Activated naive CD4-positive, alpha-beta T cell treated with anti-CD3 and anti-CD28 coated beads for 36 hours (primary cell): Measurements from ENCODE around the gene SLC25A11. TPM values are rescaled to one million over a fixed set of nuclear protein-coding genes. Genes with fewer than 3 reads are reported as not detected.

ENCODE experiments used
- CTCF ChIA-PET: fragments of 350-600 bp; sonication (Branson Sonifier 250); formaldehyde crosslinking; loops from one replicate; lab custom pipeline; 2021; ENCODE audit warnings: antibody characterized with exemption; lab: Charles Lee
- DNase-seq: peaks from one replicate; pipeline ENCODE4 v3.0.0-alpha.2; 2020
- H3K27ac Mint-ChIP-seq: one replicate; pipeline ENCODE4 v1.8.0; 2021; ENCODE audit warnings: mild to moderate bottlenecking, mixed read lengths
- H3K27me3 Mint-ChIP-seq: one replicate; pipeline ENCODE4 v1.8.0; 2021; ENCODE audit warnings: low read depth, mixed read lengths
- H3K36me3 Mint-ChIP-seq: one replicate; pipeline ENCODE4 v1.8.0; 2021; ENCODE audit warnings: low read depth, mixed read lengths
- H3K4me1 Mint-ChIP-seq: one replicate; pipeline ENCODE4 v1.8.0; 2021; ENCODE audit warnings: low read depth, mixed read lengths
- H3K4me3 Mint-ChIP-seq: one replicate; pipeline ENCODE4 v1.8.0; 2021; ENCODE audit warnings: mild to moderate bottlenecking, moderate library complexity, mixed read lengths
- H3K9me3 Mint-ChIP-seq: one replicate; pipeline ENCODE4 v1.8.0; 2021; ENCODE audit warnings: mixed read lengths
- intact Hi-C: fragments of 100-400 bp; cut with micrococcal nuclease; formaldehyde crosslinking; loops from one replicate; pipeline ENCODE4 v1.15.1; 2023
- total RNA-seq, 2 experiments: library from RNA; stranded (reverse); gene quantifications; one replicate each; pipeline ENCODE4 v1.2.3, GENCODE V29; 2021

SLC25A11 gene
- total RNA-seq, 2 experiments from 2014 or later, result 63.8 to 65.2 TPM

DNA sequence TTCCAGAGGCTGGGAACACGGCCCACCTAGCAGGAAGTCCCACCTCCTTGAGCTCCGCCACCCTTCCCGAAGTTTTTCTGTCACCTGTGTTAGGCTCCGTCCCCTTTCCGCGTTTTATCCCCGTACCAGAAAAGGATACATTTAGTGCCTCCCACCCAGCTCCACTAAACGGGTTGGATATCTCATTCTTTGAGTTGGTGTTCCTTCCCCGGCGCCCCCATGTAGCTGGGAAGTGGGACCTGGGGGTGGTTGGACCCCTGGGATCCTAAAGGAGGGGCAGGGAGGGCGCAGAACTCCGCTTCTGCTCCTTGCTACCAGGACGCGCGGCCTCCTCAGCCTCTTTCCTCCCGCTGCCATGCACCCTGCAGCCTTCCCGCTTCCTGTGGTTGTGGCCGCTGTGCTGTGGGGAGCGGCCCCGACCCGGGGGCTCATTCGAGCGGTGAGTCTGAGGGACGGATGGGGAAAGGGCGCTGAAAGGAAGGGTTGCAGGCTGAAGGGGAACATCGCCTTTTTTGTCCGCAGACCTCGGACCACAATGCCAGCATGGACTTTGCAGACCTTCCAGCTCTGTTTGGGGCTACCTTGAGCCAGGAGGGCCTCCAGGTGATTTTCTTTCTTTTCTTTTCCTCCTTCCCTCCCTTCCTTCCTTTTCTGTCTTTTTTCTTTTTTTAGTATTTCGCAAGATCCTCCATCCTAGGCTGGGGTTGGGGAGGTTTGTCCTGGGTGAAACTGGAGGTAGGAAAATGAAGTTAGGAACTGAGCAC lies 891 bp upstream of the SLC25A11 start:
- intact Hi-C loops, result loop anchor here (1.0 to 10.0 kb wide), 11 partner anchors 8 to 976 kb away; partner anchors contain the start of genes ARRB2, ATP2A3, C17orf107 and CAMTA2
- peaks cover 69% of the 10 kb centered on the region for H3K36me3 Mint-ChIP-seq
- H3K27ac Mint-ChIP-seq, result peak overlapping the region; percentile 99
- H3K9me3 Mint-ChIP-seq, result no peaks in the 10 kb centered on the region
- no peaks in the 10 kb centered on the region for H3K27me3 Mint-ChIP-seq
- CTCF ChIA-PET, result interaction anchor here (0.7 to 2.8 kb wide), 5 partner anchors 11 to 151 kb away, joined by 3 to 15 read pairs (median 4); partner anchors contain the start of gene SPAG7
- peak; percentile 69 for DNase-seq
- H3K4me1 Mint-ChIP-seq, result peaks cover 64% of the 10 kb centered on the region
- peak overlapping the region; percentile 94 for H3K4me3 Mint-ChIP-seq

DNA sequence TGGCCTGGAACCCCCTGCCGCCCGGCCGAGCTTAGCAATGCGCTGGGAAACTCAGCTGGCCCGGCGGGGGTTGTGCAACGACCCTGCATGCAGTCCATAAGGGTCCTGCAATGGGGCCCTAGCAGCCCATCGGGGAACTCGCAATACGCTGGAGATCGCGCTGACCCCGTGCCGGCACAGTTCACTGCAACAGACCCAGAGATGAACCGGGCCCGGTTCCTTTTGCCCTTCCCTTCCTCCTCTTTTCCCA lies 375 bp downstream of the SLC25A11 start:
- peak overlapping the region; percentile 94 for H3K4me3 Mint-ChIP-seq
- H3K27me3 Mint-ChIP-seq, result no peaks in the 10 kb centered on the region
- H3K4me1 Mint-ChIP-seq, result peaks cover 54% of the 10 kb centered on the region
- H3K9me3 Mint-ChIP-seq, result no peaks in the 10 kb centered on the region
- DNase-seq, result peak; percentile 27
- CTCF ChIA-PET, result interaction anchor here (1.2 to 2.8 kb wide), 5 partner anchors 13 to 149 kb away, joined by 3 to 15 read pairs (median 4); partner anchors contain the start of genes C17orf107 and SPAG7
- peaks cover 57% of the 10 kb centered on the region for H3K36me3 Mint-ChIP-seq
- H3K27ac Mint-ChIP-seq, result peak overlapping the region; percentile 86
- intact Hi-C loops, result no loop called here

DNA sequence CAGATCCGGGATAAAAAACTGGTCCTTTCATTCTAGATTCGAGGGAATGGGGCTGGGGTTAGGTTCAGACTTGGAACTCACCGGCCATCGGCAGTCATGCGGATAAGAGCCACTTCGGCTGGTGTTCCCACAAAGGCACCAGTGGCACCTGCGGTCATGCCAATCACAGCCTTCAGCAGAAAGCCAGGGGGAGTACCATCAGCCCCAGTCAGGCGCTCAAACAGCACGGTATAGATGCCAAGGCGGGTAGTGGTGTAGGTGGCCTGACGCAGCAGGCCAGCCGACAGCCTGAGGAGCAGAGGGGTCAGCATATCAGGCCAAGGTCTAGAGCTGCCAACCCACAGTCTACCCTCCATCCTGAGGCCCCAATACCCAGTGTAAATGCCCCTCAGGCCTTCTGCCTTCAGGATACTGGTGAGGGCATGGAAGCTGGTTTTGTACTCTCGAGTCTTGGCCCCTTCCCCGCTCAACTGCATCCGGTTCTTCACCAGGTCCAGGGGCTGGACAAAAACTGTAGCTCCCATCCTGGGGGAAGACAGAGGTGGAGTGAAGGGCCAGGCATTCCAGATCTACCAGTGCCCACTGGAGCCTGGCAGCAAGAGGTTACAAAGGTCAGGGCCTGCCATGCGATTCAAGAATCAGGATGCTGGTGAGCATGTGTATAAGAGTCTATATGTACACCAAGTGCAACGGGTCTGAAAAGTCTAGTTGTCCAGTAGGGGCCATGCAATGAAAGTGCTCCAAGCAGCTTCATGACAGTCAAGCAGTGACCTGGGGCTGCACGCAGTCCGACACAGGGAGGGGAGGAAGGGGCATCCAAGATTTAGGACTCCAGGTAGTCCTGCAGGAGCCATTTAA lies 929 bp downstream of the SLC25A11 start:
- Mint-ChIP-seq H3K4me3 (peak overlapping the region; percentile 94), H3K27ac (peak overlapping the region; percentile 86), H3K27me3 (peaks cover under 1% of the 10 kb centered on the region), H3K9me3 (no peaks in the 10 kb centered on the region), H3K36me3 (peaks cover 53% of the 10 kb centered on the region), H3K4me1 (peaks cover 54% of the 10 kb centered on the region)
- DNase-seq, result no peak
- CTCF ChIA-PET, result interaction anchor here (1.2 to 2.8 kb wide), 4 partner anchors 13 to 149 kb away, joined by 3 to 15 read pairs (median 4); partner anchors contain the start of gene C17orf107
- intact Hi-C loops, result no loop called here

DNA sequence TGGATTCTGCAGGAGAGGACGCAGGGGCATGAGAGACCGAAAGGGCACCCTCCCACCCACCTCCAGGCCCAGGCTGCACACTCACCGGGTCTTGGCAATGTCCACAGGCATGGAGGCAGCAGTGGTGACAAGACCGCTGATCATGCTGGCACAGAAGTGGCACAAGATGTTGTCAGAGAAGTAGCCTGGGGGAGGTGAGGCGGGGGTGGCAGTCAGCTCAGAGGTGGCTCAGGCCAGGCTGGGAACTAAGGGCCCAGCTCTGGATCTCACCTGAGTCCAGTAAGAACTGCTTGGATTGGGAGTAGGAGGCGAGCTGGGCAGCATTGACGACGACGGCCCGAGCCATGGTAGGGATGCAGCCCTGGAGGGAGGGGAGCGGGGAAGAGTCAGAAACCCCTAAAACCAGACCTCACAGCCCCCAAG lies 1.8 kb downstream of the SLC25A11 start:
- peak overlapping the region; percentile 94 for H3K4me3 Mint-ChIP-seq
- CTCF ChIA-PET, result interaction anchor here (0.5 kb wide), 1 partner anchor 15 kb away, joined by 3 read pairs; no protein-coding TSS in a partner anchor
- intact Hi-C loops, result no loop called here
- DNase-seq, result no peak
- H3K27ac Mint-ChIP-seq, result peak overlapping the region; percentile 86
- no peaks in the 10 kb centered on the region for H3K9me3 Mint-ChIP-seq
- H3K36me3 Mint-ChIP-seq, result peaks cover 49% of the 10 kb centered on the region
- peaks cover 2% of the 10 kb centered on the region for H3K27me3 Mint-ChIP-seq
- peaks cover 52% of the 10 kb centered on the region for H3K4me1 Mint-ChIP-seq

DNA sequence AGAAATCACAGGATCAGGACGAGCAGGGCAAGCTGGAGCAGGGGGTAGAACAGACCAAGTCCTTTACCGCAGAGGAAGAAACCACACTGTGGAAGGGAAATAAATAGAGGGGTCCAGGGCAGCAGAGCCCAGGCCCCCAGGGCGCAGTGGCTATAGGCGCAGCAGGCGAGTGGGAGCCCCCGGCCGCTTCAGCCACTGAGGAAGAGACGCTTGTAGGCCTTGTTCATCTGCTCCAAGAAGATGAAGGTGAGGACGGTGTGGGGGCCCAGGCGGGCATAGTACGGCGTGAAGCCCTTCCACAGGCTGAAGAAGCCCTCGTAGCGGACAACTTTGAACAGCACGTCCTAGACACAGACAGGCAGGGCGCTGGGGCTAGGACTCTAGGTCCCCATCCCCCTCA lies 2.3 kb downstream of the SLC25A11 start:
- intact Hi-C loops, result no loop called here
- peaks cover 2% of the 10 kb centered on the region for H3K27me3 Mint-ChIP-seq
- CTCF ChIA-PET, result no interaction called here
- no peak overlapping the region for H3K27ac Mint-ChIP-seq
- H3K4me3 Mint-ChIP-seq, result no peak overlapping the region
- no peaks in the 10 kb centered on the region for H3K9me3 Mint-ChIP-seq
- H3K4me1 Mint-ChIP-seq, result peaks cover 46% of the 10 kb centered on the region
- H3K36me3 Mint-ChIP-seq, result peaks cover 44% of the 10 kb centered on the region
- no peak for DNase-seq

DNA sequence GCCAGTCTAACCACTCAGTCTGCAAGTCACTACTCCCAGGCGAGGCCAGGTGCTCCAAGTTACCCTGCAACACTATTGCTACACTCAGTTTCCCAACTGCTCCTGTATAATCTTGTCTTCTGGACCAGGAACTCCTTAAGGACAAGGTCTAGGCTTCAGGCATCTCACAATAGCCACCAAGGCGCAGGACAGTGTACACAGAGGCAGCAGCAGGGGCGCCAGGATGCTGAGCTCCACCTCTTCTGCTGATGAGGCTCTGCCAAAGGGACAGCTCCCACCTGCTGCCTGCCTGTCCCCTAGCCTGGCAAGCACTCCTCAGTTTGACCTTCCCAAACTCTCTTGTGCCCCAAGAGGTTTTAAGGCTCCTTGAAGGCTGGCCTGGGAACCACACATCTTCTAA lies 3.4 kb downstream of the SLC25A11 start:
- Mint-ChIP-seq H3K27me3 (peaks cover 2% of the 10 kb centered on the region), H3K36me3 (peaks cover 34% of the 10 kb centered on the region), H3K4me1 (peaks cover 35% of the 10 kb centered on the region), H3K27ac (peak overlapping the region; percentile 10), H3K4me3 (no peak overlapping the region), H3K9me3 (no peaks in the 10 kb centered on the region)
- intact Hi-C loops, result no loop called here
- CTCF ChIA-PET, result no interaction called here
- DNase-seq, result no peak

DNA sequence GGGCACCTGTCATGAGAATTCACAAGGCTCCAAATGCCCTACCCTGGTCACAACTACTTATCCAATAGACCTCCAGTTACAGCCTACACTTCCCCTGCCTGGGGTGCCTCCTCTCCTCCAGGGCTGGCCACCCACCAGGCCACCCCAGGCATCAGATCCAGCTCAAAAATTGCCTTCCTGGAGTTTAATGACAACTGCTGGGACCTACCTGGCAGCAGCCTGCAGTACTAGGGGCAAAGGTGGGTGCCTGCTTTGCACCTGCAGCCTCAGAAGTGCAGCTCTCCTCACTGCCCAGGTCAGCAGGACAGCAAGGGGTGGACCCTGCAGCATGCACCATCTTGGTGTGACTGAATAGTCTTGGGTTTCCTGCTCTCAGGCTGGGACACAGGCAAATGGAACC lies 4.2 kb downstream of the SLC25A11 start:
- Mint-ChIP-seq H3K4me3 (no peak overlapping the region), H3K36me3 (peaks cover 28% of the 10 kb centered on the region), H3K9me3 (no peaks in the 10 kb centered on the region), H3K4me1 (peaks cover 29% of the 10 kb centered on the region), H3K27ac (peak overlapping the region; percentile 19), H3K27me3 (peaks cover 2% of the 10 kb centered on the region)
- intact Hi-C loops, result no loop called here
- DNase-seq, result no peak
- CTCF ChIA-PET, result no interaction called here

DNA sequence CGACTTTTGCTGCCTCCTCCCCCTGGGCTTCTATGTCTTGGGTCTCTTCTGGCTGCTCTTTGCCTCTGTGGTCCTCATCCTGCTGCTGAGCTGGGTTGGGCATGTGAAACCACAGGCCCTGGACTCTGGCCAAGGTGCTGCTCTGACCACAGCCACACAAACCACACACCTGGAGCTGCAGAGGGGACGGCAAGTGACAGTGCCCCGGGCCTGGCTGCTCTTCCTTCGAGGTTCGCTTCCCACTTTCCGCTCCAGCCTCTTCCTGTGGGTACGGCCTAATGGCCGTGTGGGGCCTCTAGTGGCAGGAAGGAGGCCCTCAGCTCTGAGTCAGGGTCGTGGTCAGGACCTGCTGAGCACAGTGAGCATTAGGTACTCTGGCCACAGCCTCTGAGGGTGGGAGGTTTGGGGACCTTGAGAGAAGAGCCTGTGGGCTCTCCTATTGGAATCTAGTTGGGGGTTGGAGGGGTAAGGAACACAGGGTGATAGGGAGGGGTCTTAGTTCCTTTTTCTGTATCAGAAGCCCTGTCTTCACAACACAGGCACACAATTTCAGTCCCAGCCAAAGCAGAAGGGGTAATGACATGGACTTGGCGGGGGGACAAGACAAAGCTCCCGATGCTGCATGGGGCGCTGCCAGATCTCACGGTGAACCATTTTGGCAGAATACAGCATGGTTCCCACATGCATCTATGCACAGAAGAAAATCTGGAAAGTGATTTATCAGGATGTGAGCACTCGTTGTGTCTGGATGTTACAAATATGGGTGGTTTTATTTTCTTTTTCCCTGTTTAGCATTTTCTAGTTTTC lies 5.5 kb downstream of the SLC25A11 start:
- H3K27ac Mint-ChIP-seq, result no peak overlapping the region

DNA sequence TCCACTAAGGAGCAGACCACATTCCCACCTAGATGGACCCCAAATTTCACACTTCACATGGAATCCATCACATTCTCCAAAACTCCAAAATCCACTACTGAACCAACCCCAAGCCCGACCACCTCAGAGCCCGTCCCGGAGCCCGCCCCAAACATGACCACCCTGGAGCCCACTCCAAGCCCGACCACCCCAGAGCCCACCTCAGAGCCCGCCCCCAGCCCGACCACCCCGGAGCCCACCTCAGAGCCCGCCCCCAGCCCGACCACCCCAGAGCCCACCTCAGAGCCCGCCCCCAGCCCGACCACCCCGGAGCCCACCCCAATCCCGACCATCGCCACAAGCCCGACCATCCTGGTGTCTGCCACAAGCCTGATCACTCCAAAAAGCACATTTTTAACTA lies 6.2 kb downstream of the SLC25A11 start:
- H3K27me3 Mint-ChIP-seq, result peaks cover 2% of the 10 kb centered on the region
- H3K27ac Mint-ChIP-seq, result no peak overlapping the region
- peaks cover 26% of the 10 kb centered on the region for H3K4me1 Mint-ChIP-seq
- intact Hi-C loops, result no loop called here
- CTCF ChIA-PET, result interaction anchor here (1.0 kb wide), 1 partner anchor 53 kb away, joined by 4 read pairs; the partner anchor contains the start of gene CAMTA2
- DNase-seq, result no peak
- H3K9me3 Mint-ChIP-seq, result no peaks in the 10 kb centered on the region
- no peak overlapping the region for H3K4me3 Mint-ChIP-seq
- H3K36me3 Mint-ChIP-seq, result peaks cover 19% of the 10 kb centered on the region

More for the DNA sequence above, 5.5 kb downstream of the SLC25A11 start:
- Mint-ChIP-seq H3K9me3 (no peaks in the 10 kb centered on the region), H3K36me3 (peaks cover 22% of the 10 kb centered on the region), H3K4me3 (no peak overlapping the region), H3K4me1 (peaks cover 29% of the 10 kb centered on the region), H3K27me3 (peaks cover 2% of the 10 kb centered on the region)
- CTCF ChIA-PET, result interaction anchor here (1.0 kb wide), 1 partner anchor 53 kb away, joined by 4 read pairs; the partner anchor contains the start of gene CAMTA2
- intact Hi-C loops, result no loop called here
- DNase-seq, result peak; percentile 19

DNA sequence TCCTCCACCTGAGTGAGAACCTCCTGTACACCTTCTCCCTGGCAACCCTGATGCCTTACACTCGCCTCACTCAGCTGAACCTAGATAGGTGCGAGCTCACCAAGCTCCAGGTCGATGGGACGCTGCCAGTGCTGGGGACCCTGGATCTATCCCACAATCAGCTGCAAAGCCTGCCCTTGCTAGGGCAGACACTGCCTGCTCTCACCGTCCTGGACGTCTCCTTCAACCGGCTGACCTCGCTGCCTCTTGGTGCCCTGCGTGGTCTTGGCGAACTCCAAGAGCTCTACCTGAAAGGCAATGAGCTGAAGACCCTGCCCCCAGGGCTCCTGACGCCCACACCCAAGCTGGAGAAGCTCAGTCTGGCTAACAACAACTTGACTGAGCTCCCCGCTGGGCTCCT lies 7.1 kb downstream of the SLC25A11 start:
- Mint-ChIP-seq H3K4me1 (peaks cover 18% of the 10 kb centered on the region), H3K27me3 (peaks cover 2% of the 10 kb centered on the region), H3K27ac (no peak overlapping the region), H3K4me3 (no peak overlapping the region), H3K36me3 (peaks cover 13% of the 10 kb centered on the region), H3K9me3 (no peaks in the 10 kb centered on the region)
- CTCF ChIA-PET, result no interaction called here
- intact Hi-C loops, result no loop called here
- DNase-seq, result no peak

DNA sequence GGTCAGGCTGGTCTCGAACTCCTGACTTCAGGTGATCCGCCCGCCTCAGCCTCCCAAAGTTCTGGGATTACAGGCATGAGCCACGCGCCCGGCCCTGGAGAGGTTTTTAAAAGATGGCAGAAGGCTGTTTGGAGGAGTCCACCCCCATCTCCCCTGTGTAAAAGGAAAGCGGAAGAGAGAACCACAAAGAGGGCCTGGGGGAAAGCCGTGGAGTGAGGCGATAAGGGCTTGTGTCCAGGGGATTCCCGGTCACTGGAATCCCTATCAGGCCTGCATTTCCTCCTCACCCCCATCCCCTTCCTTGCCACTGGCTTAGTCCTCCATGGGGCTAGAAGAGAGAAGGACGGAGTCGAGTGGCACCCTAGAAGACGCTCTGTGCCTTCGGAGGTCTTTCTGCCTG lies 7.9 kb downstream of the SLC25A11 start, which contains the start of gene GP1BA:
TSS of gene GP1BA (plus strand) at position 315 of the 400 bp plus-strand sequence. CDS start 328 bp downstream, outside the sequence.
- CTCF ChIA-PET, result no interaction called here
- peaks cover 18% of the 10 kb centered on the region for H3K4me1 Mint-ChIP-seq
- H3K27ac Mint-ChIP-seq, result no peak within 1 kb of the TSS

More for the DNA sequence above, 7.9 kb downstream of the SLC25A11 start, which contains the start of gene GP1BA:
- no peak for DNase-seq
- Mint-ChIP-seq H3K36me3 (peaks cover 9% of the 10 kb centered on the region), H3K27me3 (peaks cover 2% of the 10 kb centered on the region), H3K9me3 (no peaks in the 10 kb centered on the region), H3K4me3 (no peak within 1 kb of the TSS)
- intact Hi-C loops, result no loop called here
